Measurements from ENCODE around the gene CNTN2. TPM values are rescaled to one million over a fixed set of nuclear protein-coding genes. Genes with fewer than 3 reads are reported as not detected.

CNTN2 gene
- total RNA-seq, 2 experiments from 2014 or later: not detected

- Mint-ChIP-seq H3K4me1 (no peaks in the 10 kb centered on the region), H3K9me3 (no peaks in the 10 kb centered on the region), H3K27ac (no peak overlapping the region), H3K36me3 (ENCODE audit: low read depth) (no peaks in the 10 kb centered on the region), H3K4me3 (no peak overlapping the region), H3K27me3 (peaks cover 32% of the 10 kb centered on the region)
- POLR2A ChIA-PET: no interaction called here
- CTCF ChIA-PET: interaction anchor here (0.7 to 2.0 kb wide), 4 partner anchors 11 to 617 kb away, joined by 3 to 5 read pairs (median 4); no protein-coding TSS in a partner anchor
- DNase-seq: no peak
Measured at GRCh38 chr1:205048382-205048781, 5.4 kb downstream of the CNTN2 start.

GRCh38 chr1:205049479-205049878 is 6.5 kb downstream of the CNTN2 start:
- POLR2A ChIA-PET: no interaction called here
- H3K36me3 Mint-ChIP-seq (ENCODE audit: low read depth): no peaks in the 10 kb centered on the region
- H3K4me3 Mint-ChIP-seq: no peak overlapping the region
- DNase-seq: no peak
- CTCF ChIA-PET: interaction anchor here (1.1 kb wide), 1 partner anchor 21 kb away, joined by 3 read pairs; no protein-coding TSS in a partner anchor
- H3K27ac Mint-ChIP-seq: no peak overlapping the region
- no peaks in the 10 kb centered on the region for H3K4me1 Mint-ChIP-seq
- peaks cover 24% of the 10 kb centered on the region for H3K27me3 Mint-ChIP-seq
- no peaks in the 10 kb centered on the region for H3K9me3 Mint-ChIP-seq

- ChIA-PET POLR2A (no interaction called here), CTCF (interaction anchor here (0.8 to 1.3 kb wide), 2 partner anchors 9 to 63 kb away, joined by 3 to 4 read pairs; no protein-coding TSS in a partner anchor)
- Mint-ChIP-seq H3K9me3 (no peaks in the 10 kb centered on the region), H3K27ac (no peak overlapping the region), H3K4me1 (no peaks in the 10 kb centered on the region), H3K4me3 (no peak overlapping the region), H3K36me3 (ENCODE audit: low read depth) (no peaks in the 10 kb centered on the region), H3K27me3 (no peaks in the 10 kb centered on the region)
- no peak for DNase-seq
Measured at GRCh38 chr1:205052690-205053089, 9.7 kb downstream of the CNTN2 start.

GRCh38 chr1:205053296-205053695 is 10.3 kb downstream of the CNTN2 start:
- ChIA-PET POLR2A (no interaction called here), CTCF (interaction anchor here (0.8 to 1.3 kb wide), 2 partner anchors 8 to 64 kb away, joined by 3 to 4 read pairs; no protein-coding TSS in a partner anchor)
- Mint-ChIP-seq H3K27ac (no peak overlapping the region), H3K4me1 (no peaks in the 10 kb centered on the region), H3K27me3 (no peaks in the 10 kb centered on the region), H3K4me3 (no peak overlapping the region), H3K9me3 (no peaks in the 10 kb centered on the region), H3K36me3 (ENCODE audit: low read depth) (no peaks in the 10 kb centered on the region)
- no peak for DNase-seq

- Mint-ChIP-seq H3K36me3 (ENCODE audit: low read depth) (no peaks in the 10 kb centered on the region), H3K27ac (no peak overlapping the region), H3K9me3 (no peaks in the 10 kb centered on the region), H3K4me3 (no peak overlapping the region), H3K27me3 (no peaks in the 10 kb centered on the region), H3K4me1 (no peaks in the 10 kb centered on the region)
- CTCF ChIA-PET: interaction anchor here (1.5 to 1.6 kb wide), 2 partner anchors 18 to 65 kb away, joined by 4 read pairs; no protein-coding TSS in a partner anchor
- POLR2A ChIA-PET: no interaction called here
- no peak for DNase-seq
Measured at GRCh38 chr1:205054013-205054412, 11.0 kb downstream of the CNTN2 start.

- CTCF ChIA-PET: no interaction called here
- Mint-ChIP-seq H3K36me3 (ENCODE audit: low read depth) (no peaks in the 10 kb centered on the region), H3K27ac (no peak overlapping the region), H3K27me3 (no peaks in the 10 kb centered on the region), H3K4me1 (no peaks in the 10 kb centered on the region), H3K9me3 (no peaks in the 10 kb centered on the region), H3K4me3 (no peak overlapping the region)
- POLR2A ChIA-PET: no interaction called here
- no peak for DNase-seq
Measured at GRCh38 chr1:205056188-205056611, 13.2 kb downstream of the CNTN2 start.

- Mint-ChIP-seq H3K27me3 (no peaks in the 10 kb centered on the region), H3K4me3 (no peak overlapping the region), H3K4me1 (no peaks in the 10 kb centered on the region), H3K27ac (no peak overlapping the region), H3K9me3 (no peaks in the 10 kb centered on the region), H3K36me3 (ENCODE audit: low read depth) (no peaks in the 10 kb centered on the region)
- DNase-seq: no peak
- POLR2A ChIA-PET: no interaction called here
- CTCF ChIA-PET: no interaction called here
Measured at GRCh38 chr1:205056956-205057568, 14.1 kb downstream of the CNTN2 start.

- Mint-ChIP-seq H3K4me3 (no peak overlapping the region), H3K27ac (no peak overlapping the region), H3K4me1 (no peaks in the 10 kb centered on the region), H3K9me3 (no peaks in the 10 kb centered on the region), H3K36me3 (ENCODE audit: low read depth) (no peaks in the 10 kb centered on the region), H3K27me3 (no peaks in the 10 kb centered on the region)
- CTCF ChIA-PET: no interaction called here
- DNase-seq: no peak
- POLR2A ChIA-PET: no interaction called here
Measured at GRCh38 chr1:205057808-205058575, 15.0 kb downstream of the CNTN2 start.

GRCh38 chr1:205058853-205059252 is 15.8 kb downstream of the CNTN2 start:
- ChIA-PET CTCF (interaction anchor here (1.3 kb wide), 1 partner anchor 69 kb away, joined by 3 read pairs; no protein-coding TSS in a partner anchor), POLR2A (no interaction called here)
- Mint-ChIP-seq H3K27ac (no peak overlapping the region), H3K36me3 (ENCODE audit: low read depth) (no peaks in the 10 kb centered on the region), H3K4me3 (no peak overlapping the region), H3K4me1 (no peaks in the 10 kb centered on the region), H3K9me3 (no peaks in the 10 kb centered on the region), H3K27me3 (no peaks in the 10 kb centered on the region)
- no peak for DNase-seq

- no peaks in the 10 kb centered on the region for H3K4me1 Mint-ChIP-seq
Measured at GRCh38 chr1:205059660-205060059, 16.6 kb downstream of the CNTN2 start.

GRCh38 chr1:205060746-205061145 is 17.7 kb downstream of the CNTN2 start:
- DNase-seq: no peak
- POLR2A ChIA-PET: no interaction called here
- H3K27ac Mint-ChIP-seq: no peak overlapping the region

More at GRCh38 chr1:205059660-205060059, 16.6 kb downstream of the CNTN2 start:
- H3K27me3 Mint-ChIP-seq: no peaks in the 10 kb centered on the region
- no peak overlapping the region for H3K27ac Mint-ChIP-seq
- H3K36me3 Mint-ChIP-seq (ENCODE audit: low read depth): no peaks in the 10 kb centered on the region
- H3K9me3 Mint-ChIP-seq: no peaks in the 10 kb centered on the region
- CTCF ChIA-PET: interaction anchor here (1.3 kb wide), 1 partner anchor 70 kb away, joined by 3 read pairs; no protein-coding TSS in a partner anchor
- no peak for DNase-seq
- H3K4me3 Mint-ChIP-seq: no peak overlapping the region
- POLR2A ChIA-PET: no interaction called here

GRCh38 chr1:205061227-205061626 is 18.2 kb downstream of the CNTN2 start:
- H3K9me3 Mint-ChIP-seq: no peaks in the 10 kb centered on the region
- no peak for DNase-seq
- no peak overlapping the region for H3K27ac Mint-ChIP-seq
- H3K4me1 Mint-ChIP-seq: no peaks in the 10 kb centered on the region
- ChIA-PET CTCF (interaction anchor here (0.6 to 2.0 kb wide), 15 partner anchors 9 to 196 kb away, joined by 3 to 25 read pairs (median 5); no protein-coding TSS in a partner anchor), POLR2A (no interaction called here)
- no peak overlapping the region for H3K4me3 Mint-ChIP-seq
- H3K27me3 Mint-ChIP-seq: no peaks in the 10 kb centered on the region
- no peaks in the 10 kb centered on the region for H3K36me3 Mint-ChIP-seq (ENCODE audit: low read depth)

More at GRCh38 chr1:205060746-205061145, 17.7 kb downstream of the CNTN2 start:
- no peak overlapping the region for H3K4me3 Mint-ChIP-seq
- H3K27me3 Mint-ChIP-seq: no peaks in the 10 kb centered on the region
- CTCF ChIA-PET: interaction anchor here (0.6 to 1.9 kb wide), 9 partner anchors 11 to 85 kb away, joined by 3 to 25 read pairs (median 6); no protein-coding TSS in a partner anchor
- H3K4me1 Mint-ChIP-seq: no peaks in the 10 kb centered on the region
- no peaks in the 10 kb centered on the region for H3K9me3 Mint-ChIP-seq
- H3K36me3 Mint-ChIP-seq (ENCODE audit: low read depth): no peaks in the 10 kb centered on the region

GRCh38 chr1:205061665-205062069 is 18.7 kb downstream of the CNTN2 start:
- POLR2A ChIA-PET: no interaction called here
- peak; percentile 84 for DNase-seq
- no peak overlapping the region for H3K27ac Mint-ChIP-seq
- H3K27me3 Mint-ChIP-seq: no peaks in the 10 kb centered on the region
- H3K4me1 Mint-ChIP-seq: no peaks in the 10 kb centered on the region
- no peaks in the 10 kb centered on the region for H3K9me3 Mint-ChIP-seq
- no peaks in the 10 kb centered on the region for H3K36me3 Mint-ChIP-seq (ENCODE audit: low read depth)
- CTCF ChIA-PET: interaction anchor here (0.6 to 2.0 kb wide), 16 partner anchors 9 to 195 kb away, joined by 3 to 25 read pairs (median 5); no protein-coding TSS in a partner anchor
- H3K4me3 Mint-ChIP-seq: no peak overlapping the region

Measured in activated CD4-positive, alpha-beta T cell treated with anti-CD3 and anti-CD28 coated beads, Interleukin-2, amount 10 ng/mL, durations not matched to agents 7 days and 5 days (primary cell).